H9 (cell line): ENCODE data around the gene LRRC26. TPM values are rescaled to one million over a fixed set of nuclear protein-coding genes. Genes with fewer than 3 reads are reported as not detected.

Experiments used
- DNase-seq: peaks from one replicate; pipeline ENCODE4 v3.0.0-alpha.2; 2017
- H2AFZ ChIP-seq: one replicate; pipeline ENCODE4 v1.6.1; 2013; ENCODE audit warnings: mild to moderate bottlenecking, low read length, control low read depth, moderate library complexity
- H2AK5ac ChIP-seq: 2 replicates; pipeline ENCODE4 v1.6.1; 2013; ENCODE audit warnings: low read length, control low read depth, mixed read lengths; ENCODE audit not compliant: insufficient read length
- H2BK120ac ChIP-seq: one replicate; pipeline ENCODE4 v1.6.1; 2013; ENCODE audit warnings: low read depth, mild to moderate bottlenecking, low read length, control low read depth, inconsistent platforms; ENCODE audit not compliant: poor library complexity, severe bottlenecking
- H2BK12ac ChIP-seq: 2 replicates; pipeline ENCODE4 v1.6.1; 2013; ENCODE audit warnings: low read length, control low read depth, mixed read lengths, low read depth; ENCODE audit not compliant: insufficient read length
- H2BK15ac ChIP-seq: 2 replicates; pipeline ENCODE4 v1.6.1; 2013; ENCODE audit warnings: low read depth, low read length, control low read depth
- H2BK20ac ChIP-seq: one replicate; pipeline ENCODE4 v1.6.1; 2013; ENCODE audit warnings: low read depth, mild to moderate bottlenecking, low read length, control low read depth, inconsistent platforms; ENCODE audit not compliant: poor library complexity, severe bottlenecking
- H2BK5ac ChIP-seq: 2 replicates; pipeline ENCODE4 v1.6.1; 2013; ENCODE audit warnings: low read length, control low read depth, mixed read lengths; ENCODE audit not compliant: insufficient read length
- H3K14ac ChIP-seq: 2 replicates; pipeline ENCODE4 v1.6.1; 2013; ENCODE audit warnings: low read length, control low read depth; ENCODE audit not compliant: insufficient read depth
- H3K18ac ChIP-seq: 2 replicates; pipeline ENCODE4 v1.6.1; 2013; ENCODE audit warnings: low read depth, mild to moderate bottlenecking, mixed read lengths, low read length, control low read depth; ENCODE audit not compliant: insufficient read length
- H3K23ac ChIP-seq: 2 replicates; pipeline ENCODE4 v1.6.1; 2013; ENCODE audit warnings: low read length, control low read depth, mixed read lengths, low read depth; ENCODE audit not compliant: insufficient read length
- H3K23me2 ChIP-seq: 2 replicates; pipeline ENCODE4 v1.6.1; 2013; ENCODE audit warnings: low read depth, mild to moderate bottlenecking, mixed read lengths, low read length, control low read depth; ENCODE audit not compliant: insufficient read length, poor library complexity, severe bottlenecking
- H3K27ac ChIP-seq: 2 replicates; pipeline ENCODE4 v1.5.1; 2013; ENCODE audit warnings: low read length, control low read depth, mixed read lengths, low read depth; ENCODE audit not compliant: insufficient read length
- H3K27me3 ChIP-seq: 2 replicates; pipeline ENCODE4 v1.6.1; 2013; ENCODE audit warnings: low read length, control low read depth, inconsistent platforms; ENCODE audit not compliant: insufficient read depth
- H3K4ac ChIP-seq: 2 replicates; pipeline ENCODE4 v1.6.1; 2013; ENCODE audit warnings: low read depth, mild to moderate bottlenecking, control low read depth, inconsistent platforms, low read length, moderate library complexity
- H3K4me1 ChIP-seq: 2 replicates; pipeline ENCODE4 v1.6.1; 2013; ENCODE audit warnings: low read length, control low read depth, inconsistent platforms; ENCODE audit not compliant: insufficient read depth
- H3K4me2 ChIP-seq: 2 replicates; pipeline ENCODE4 v1.6.1; 2013; ENCODE audit warnings: low read length, control low read depth, mixed read lengths; ENCODE audit not compliant: insufficient read length, insufficient read depth
- H3K56ac ChIP-seq: 2 replicates; pipeline ENCODE4 v1.6.1; 2013; ENCODE audit warnings: low read depth, mild to moderate bottlenecking, mixed read lengths, low read length, control low read depth; ENCODE audit not compliant: insufficient read length
- H3K79me1 ChIP-seq: 2 replicates; pipeline ENCODE4 v1.6.1; 2013; ENCODE audit warnings: low read depth, mild to moderate bottlenecking, moderate library complexity, low read length, control low read depth, inconsistent platforms; ENCODE audit not compliant: insufficient read depth, poor library complexity, severe bottlenecking
- H3K79me2 ChIP-seq: 2 replicates; pipeline ENCODE4 v1.6.1; 2013; ENCODE audit warnings: low read length, control low read depth, inconsistent platforms; ENCODE audit not compliant: insufficient read depth
- H3K9ac ChIP-seq: 2 replicates; pipeline ENCODE4 v1.6.1; 2013; ENCODE audit warnings: low read length, control low read depth, mixed read lengths; ENCODE audit not compliant: insufficient read length; ENCODE audit errors: extremely low read depth
- H3K9me3 ChIP-seq: one replicate; pipeline ENCODE4 v1.6.1; 2013; ENCODE audit warnings: low read depth, low read length, inconsistent platforms; ENCODE audit not compliant: control insufficient read depth
- H3T11ph ChIP-seq: one replicate; pipeline ENCODE4 v1.6.1; 2013; ENCODE audit warnings: mild to moderate bottlenecking, low read length, control low read depth, inconsistent platforms
- H4K20me1 ChIP-seq: one replicate; pipeline ENCODE4 v1.6.1; 2013; ENCODE audit not compliant: control insufficient read depth, insufficient read length, insufficient read depth
- H4K5ac ChIP-seq: 2 replicates; pipeline ENCODE4 v1.6.1; 2013; ENCODE audit warnings: low read depth, mild to moderate bottlenecking, mixed read lengths, low read length, control low read depth; ENCODE audit not compliant: insufficient read length
- H4K8ac ChIP-seq: replicated peaks from 2 replicates; pipeline ENCODE4 v1.6.1; 2013; ENCODE audit warnings: low read length, control low read depth, mixed read lengths, low read depth; ENCODE audit not compliant: insufficient read length
- H4K91ac ChIP-seq: 2 replicates; pipeline ENCODE4 v1.6.1; 2013; ENCODE audit warnings: low read depth, mild to moderate bottlenecking, moderate library complexity, mixed read lengths, low read length, control low read depth; ENCODE audit not compliant: insufficient read length
- H3K27ac Mint-ChIP-seq, 3 experiments: 2 replicates in 2 of 3; 3 replicates in 1 of 3; pipeline ENCODE4 v1.8.0; 2020 to 2021; ENCODE audit warnings: mixed read lengths in 3 of 3, mild to moderate bottlenecking in 1 of 3, moderate library complexity in 1 of 3
- H3K27me3 Mint-ChIP-seq: 2 replicates; pipeline ENCODE4 v1.8.0; 2021; ENCODE audit warnings: low read depth, mild to moderate bottlenecking, moderate library complexity, mixed read lengths
- H3K36me3 Mint-ChIP-seq, 3 experiments: 2 replicates in 2 of 3; 3 replicates in 1 of 3; pipeline ENCODE4 v1.8.0; 2020 to 2021; ENCODE audit warnings: low read depth in 3 of 3, mixed read lengths in 3 of 3; ENCODE audit not compliant: insufficient read depth in 1 of 3
- H3K4me1 Mint-ChIP-seq, 2 experiments: 2 replicates each; pipeline ENCODE4 v1.8.0; 2020; ENCODE audit warnings: mixed read lengths in 2 of 2
- H3K4me3 Mint-ChIP-seq, 2 experiments: 2 replicates in 1 of 2; 3 replicates in 1 of 2; pipeline ENCODE4 v1.8.0; 2020 to 2021; ENCODE audit warnings: mild to moderate bottlenecking in 2 of 2, mixed read lengths in 2 of 2, moderate library complexity in 1 of 2
- H3K9me3 Mint-ChIP-seq, 2 experiments: 2 replicates in 1 of 2; 3 replicates in 1 of 2; pipeline ENCODE4 v1.8.0; 2020; ENCODE audit warnings: mild to moderate bottlenecking in 2 of 2, mixed read lengths in 2 of 2, moderate library complexity in 1 of 2
- WGBS: extraction: QIAGEN DNeasy Blood & Tissue Kit; methylation state at CpG from one replicate; pipeline ENCODE4 v1.1.7; 2013; ENCODE audit warnings: missing lambda C conversion rate, low lambda C conversion rate, mixed read lengths; ENCODE audit not compliant: insufficient read length; ENCODE audit errors: extremely low coverage; 5-methylcytosine and 5-hydroxymethylcytosine counted together
- total RNA-seq: library from RNA; stranded (reverse); gene quantifications from 2 replicates; pipeline ENCODE4 v1.2.1, GENCODE V29; 2021
- TF ChIP-seq, protein P1 (sequence below): fragments of 200-600 bp; sonication (generic); conservative IDR thresholded peaks from 3 replicates; pipeline ENCODE4 v1.8.0; 2021; ENCODE audit warnings: antibody characterized with exemption, mild to moderate bottlenecking

The LRRC26 gene
- total RNA-seq, 1 experiment from 2014 or later, result 0.96 TPM

DNA sequence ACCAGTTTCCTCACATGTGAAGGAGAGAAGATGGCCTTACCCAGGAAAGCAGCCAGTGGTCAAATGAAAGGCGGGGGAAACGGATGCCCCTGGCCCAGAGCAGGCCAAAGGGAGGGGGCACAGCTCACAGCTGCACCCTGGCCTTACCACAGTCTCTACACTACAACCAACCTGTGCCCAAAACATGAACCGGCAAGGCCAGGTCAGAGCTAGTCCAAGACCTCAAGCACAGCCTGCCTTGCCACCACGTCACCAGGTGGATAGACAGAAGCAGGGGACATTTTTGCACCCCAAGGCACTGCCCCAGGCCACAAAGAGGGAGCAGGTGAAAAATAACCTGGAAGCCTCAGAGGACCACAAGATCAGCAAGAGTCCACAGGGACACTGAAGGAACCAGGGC is 26.4 kb downstream of the LRRC26 start:
- Histone ChIP-seq H3K4me1 (no peaks in the 10 kb centered on the region), H3T11ph (no peak overlapping the region), H4K20me1 (peaks cover 2% of the 10 kb centered on the region), H3K4ac (no peak overlapping the region), H3K27ac (no peak overlapping the region), H3K4me2 (no peak overlapping the region), H2AFZ (no peak overlapping the region), H3K56ac (no peak overlapping the region), H4K5ac (no peak overlapping the region), H2BK120ac (no peak overlapping the region), H3K23ac (no peak overlapping the region), H3K79me2 (no peaks in the 10 kb centered on the region), H2BK5ac (no peak overlapping the region), H3K23me2 (no peaks in the 10 kb centered on the region), H3K9me3 (no peaks in the 10 kb centered on the region), H2BK15ac (no peak overlapping the region), H3K27me3 (peaks cover 21% of the 10 kb centered on the region; the same call in 1 of the 2 replicates), H3K9ac (no peak overlapping the region), H4K8ac (no peak overlapping the region), H4K91ac (no peak overlapping the region), H3K18ac (no peak overlapping the region), H3K79me1 (no peaks in the 10 kb centered on the region), H3K14ac (no peak overlapping the region), H2BK12ac (no peak overlapping the region), H2BK20ac (no peak overlapping the region), H2AK5ac (no peak overlapping the region)
- peaks cover 0 to 12% of the 10 kb centered on the region in 2 experiments; a peak in 2 of 4 replicates for H3K4me1 Mint-ChIP-seq
- no peaks in the 10 kb centered on the region for H3K36me3 Mint-ChIP-seq
- peaks cover 78% of the 10 kb centered on the region for H3K27me3 Mint-ChIP-seq
- DNase-seq, result no peak
- TF ChIP-seq, protein P1, sequence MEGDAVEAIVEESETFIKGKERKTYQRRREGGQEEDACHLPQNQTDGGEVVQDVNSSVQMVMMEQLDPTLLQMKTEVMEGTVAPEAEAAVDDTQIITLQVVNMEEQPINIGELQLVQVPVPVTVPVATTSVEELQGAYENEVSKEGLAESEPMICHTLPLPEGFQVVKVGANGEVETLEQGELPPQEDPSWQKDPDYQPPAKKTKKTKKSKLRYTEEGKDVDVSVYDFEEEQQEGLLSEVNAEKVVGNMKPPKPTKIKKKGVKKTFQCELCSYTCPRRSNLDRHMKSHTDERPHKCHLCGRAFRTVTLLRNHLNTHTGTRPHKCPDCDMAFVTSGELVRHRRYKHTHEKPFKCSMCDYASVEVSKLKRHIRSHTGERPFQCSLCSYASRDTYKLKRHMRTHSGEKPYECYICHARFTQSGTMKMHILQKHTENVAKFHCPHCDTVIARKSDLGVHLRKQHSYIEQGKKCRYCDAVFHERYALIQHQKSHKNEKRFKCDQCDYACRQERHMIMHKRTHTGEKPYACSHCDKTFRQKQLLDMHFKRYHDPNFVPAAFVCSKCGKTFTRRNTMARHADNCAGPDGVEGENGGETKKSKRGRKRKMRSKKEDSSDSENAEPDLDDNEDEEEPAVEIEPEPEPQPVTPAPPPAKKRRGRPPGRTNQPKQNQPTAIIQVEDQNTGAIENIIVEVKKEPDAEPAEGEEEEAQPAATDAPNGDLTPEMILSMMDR, result no peak
- no CpG with 5 or more reads among the region's 4 CpGs for WGBS
- H3K9me3 Mint-ChIP-seq, result no peaks in the 10 kb centered on the region; a peak in 2 of 5 replicates
- no peak overlapping the region for H3K27ac Mint-ChIP-seq
- H3K4me3 Mint-ChIP-seq, result no peak overlapping the region
